HG03354 (cell line): ENCODE measurements around the gene ANTXRL.
"Not testable (repeated sequence)": the region's sequence is repeated elsewhere in the genome, so short reads cannot be mapped to it uniquely, and the experiment has no call there.

Experiments used
- ATAC-seq: cut with Tn5 transposase; IDR thresholded peaks from one replicate; pipeline ENCODE4 v1.9.1; 2021; ENCODE audit warnings: mild to moderate bottlenecking; ENCODE audit not compliant: unreplicated experiment, poor library complexity, severe bottlenecking

ANTXRL gene

GRCh38 chr10:46286991-46287693 lies at the start of gene ANTXRL:
ANTXRL (plus strand) TSS chr10:46286997; CDS start chr10:46287263, 266 bp downstream.
- ATAC-seq: no peak

- no peak for ATAC-seq
Observed at GRCh38 chr10:46237815-46238510, 48.8 kb upstream of the ANTXRL start.

- no peak for ATAC-seq
Observed at GRCh38 chr10:46239247-46239646, 47.5 kb upstream of the ANTXRL start.

GRCh38 chr10:46239993-46240683 lies 46.7 kb upstream of the ANTXRL start:
- no peak for ATAC-seq

- ATAC-seq: no peak
Observed at GRCh38 chr10:46240684-46241565, 45.9 kb upstream of the ANTXRL start.

GRCh38 chr10:46245381-46245900 lies 41.4 kb upstream of the ANTXRL start:
- no peak for ATAC-seq

- not testable (repeated sequence) for ATAC-seq
Observed at GRCh38 chr10:46246400-46247180, 40.2 kb upstream of the ANTXRL start.

- ATAC-seq: no peak
Observed at GRCh38 chr10:46247181-46247475, 39.7 kb upstream of the ANTXRL start.

GRCh38 chr10:46247808-46248569 lies 38.8 kb upstream of the ANTXRL start:
- no peak for ATAC-seq

GRCh38 chr10:46248651-46249146 lies 38.1 kb upstream of the ANTXRL start:
- no peak for ATAC-seq

- not testable (repeated sequence) for ATAC-seq
Observed at GRCh38 chr10:46249617-46250344, 37.0 kb upstream of the ANTXRL start.

GRCh38 chr10:46250481-46250880 lies 36.3 kb upstream of the ANTXRL start:
- no peak for ATAC-seq

GRCh38 chr10:46250898-46251856 lies 35.6 kb upstream of the ANTXRL start:
- no peak for ATAC-seq

GRCh38 chr10:46251857-46252847 lies 34.6 kb upstream of the ANTXRL start:
- ATAC-seq: no peak
